NCI-H510A (cell line): ENCODE results near the gene NPM1.
"Not testable (repeated sequence)": the region's sequence is repeated elsewhere in the genome, so short reads cannot be mapped to it uniquely, and the experiment has no call there.

Source experiments
- DNase-seq: peaks from one replicate; lab custom pipeline; 2025; lab: John Stamatoyannopoulos, UW

NPM1 gene

DNA sequence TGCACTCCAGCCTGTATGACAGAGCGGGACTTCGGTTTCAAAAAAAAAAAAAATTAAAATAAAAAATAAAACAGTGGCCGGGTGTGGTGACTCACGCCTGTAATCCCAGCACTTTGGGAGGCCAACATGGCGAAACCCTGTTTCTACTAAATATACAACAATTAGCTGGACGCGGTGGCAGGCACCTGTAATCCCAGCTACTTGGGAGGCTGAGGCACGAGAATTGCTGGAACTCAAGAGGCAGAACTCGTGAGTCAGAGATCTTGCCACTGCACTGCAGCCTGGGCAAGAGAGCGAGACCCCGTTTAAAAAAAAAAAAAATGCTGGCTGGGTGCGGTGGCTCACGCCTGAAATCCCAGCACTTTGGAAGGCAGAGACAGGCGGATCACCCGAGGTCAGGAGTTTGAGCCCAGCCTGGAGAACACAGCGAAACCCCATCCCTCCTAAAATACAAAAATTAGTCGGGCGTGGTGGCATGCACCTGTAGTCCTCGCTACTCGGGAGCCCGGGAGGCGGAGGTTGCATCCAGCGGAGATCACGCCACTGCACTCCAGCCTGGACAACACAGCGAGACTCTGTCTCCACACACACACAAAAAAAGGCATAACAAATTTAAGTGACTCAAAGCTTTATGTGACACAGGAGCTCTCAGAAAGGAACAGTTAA is 1.5 kb upstream of the NPM1 start:
- no peak for DNase-seq

DNA sequence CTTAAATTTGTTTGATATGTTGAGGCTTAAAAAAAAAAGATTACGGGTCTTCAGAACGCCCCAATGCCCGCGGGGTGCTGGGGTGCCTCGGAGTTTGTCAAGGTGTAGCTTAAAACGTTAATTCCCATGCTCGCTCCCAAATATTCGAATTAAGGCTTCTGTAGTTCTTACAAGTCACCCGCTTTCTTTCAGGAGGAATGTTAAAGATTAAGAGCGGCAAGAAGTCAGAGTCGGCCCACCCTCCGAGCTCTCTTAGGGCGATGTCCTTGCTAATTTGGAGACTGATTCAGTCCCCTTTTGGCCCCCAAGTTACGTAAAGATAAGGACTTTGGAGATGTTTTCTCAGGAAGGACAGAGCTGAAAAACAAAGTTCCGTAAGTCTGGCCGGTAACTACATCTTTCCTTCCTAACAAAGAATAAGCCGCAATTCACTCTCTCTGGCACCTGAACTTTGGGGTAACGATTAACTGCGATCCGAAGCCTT is 746 bp upstream of the NPM1 start:
- DNase-seq: no peak

DNA sequence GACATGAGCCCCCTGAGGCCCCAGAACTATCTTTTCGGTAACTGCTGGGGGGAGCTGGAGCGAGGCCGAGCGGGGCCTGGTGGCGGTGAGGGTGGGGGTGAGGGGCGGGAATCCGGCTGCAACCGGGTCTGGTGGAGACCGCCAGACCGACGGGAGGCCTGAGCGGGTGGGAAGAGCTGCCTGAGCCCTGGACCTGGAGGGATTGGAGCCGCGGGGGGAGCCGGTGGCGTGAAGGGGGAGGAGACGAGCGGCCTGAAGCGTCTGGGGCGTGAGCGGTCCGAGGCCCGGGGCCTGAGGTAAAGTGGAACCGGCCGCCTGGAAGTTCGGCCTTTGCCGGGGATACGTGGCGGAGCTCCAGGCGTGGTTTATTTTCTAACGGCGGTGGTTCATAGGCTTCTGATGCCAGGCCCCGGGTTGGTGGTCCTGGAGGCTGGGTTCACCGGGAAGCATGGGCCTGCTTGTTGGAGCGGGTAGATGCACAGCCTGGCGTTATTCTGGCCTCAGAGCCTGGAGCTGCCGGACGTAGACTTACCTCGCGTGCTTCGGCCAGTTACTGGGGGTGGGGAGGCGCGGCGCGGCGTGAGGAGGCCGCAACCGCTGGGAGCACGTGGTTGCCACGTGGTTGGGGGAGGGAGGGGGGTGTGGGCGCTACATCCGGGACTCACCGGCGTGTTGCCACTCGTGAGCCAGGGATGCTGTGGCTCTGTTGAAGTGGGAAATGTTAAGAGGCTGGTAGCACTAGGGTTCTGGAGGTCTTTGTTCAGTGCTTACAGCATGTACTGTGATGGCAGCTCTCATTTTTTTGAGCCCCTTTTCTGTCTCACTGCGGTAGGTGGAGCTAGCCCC is 544 bp downstream of the NPM1 start:
- no peak for DNase-seq

DNA sequence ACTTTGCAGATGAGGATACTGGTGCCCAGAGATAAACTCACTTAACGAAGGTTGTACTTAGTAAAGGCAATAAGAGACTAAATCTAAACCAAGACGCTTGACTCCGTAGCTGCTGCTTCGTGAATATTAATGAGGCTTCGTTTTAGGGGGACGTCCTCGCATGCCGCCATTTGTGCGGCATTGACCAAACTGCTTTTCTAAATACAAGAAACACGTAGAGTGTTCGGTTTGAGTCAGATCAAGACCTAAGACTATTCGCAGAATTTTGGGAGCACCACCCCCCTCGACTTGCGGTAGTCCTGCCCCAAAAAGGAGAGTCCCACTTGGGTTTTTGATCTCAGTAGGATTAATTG is 1.1 kb downstream of the NPM1 start:
- DNase-seq: no peak

DNA sequence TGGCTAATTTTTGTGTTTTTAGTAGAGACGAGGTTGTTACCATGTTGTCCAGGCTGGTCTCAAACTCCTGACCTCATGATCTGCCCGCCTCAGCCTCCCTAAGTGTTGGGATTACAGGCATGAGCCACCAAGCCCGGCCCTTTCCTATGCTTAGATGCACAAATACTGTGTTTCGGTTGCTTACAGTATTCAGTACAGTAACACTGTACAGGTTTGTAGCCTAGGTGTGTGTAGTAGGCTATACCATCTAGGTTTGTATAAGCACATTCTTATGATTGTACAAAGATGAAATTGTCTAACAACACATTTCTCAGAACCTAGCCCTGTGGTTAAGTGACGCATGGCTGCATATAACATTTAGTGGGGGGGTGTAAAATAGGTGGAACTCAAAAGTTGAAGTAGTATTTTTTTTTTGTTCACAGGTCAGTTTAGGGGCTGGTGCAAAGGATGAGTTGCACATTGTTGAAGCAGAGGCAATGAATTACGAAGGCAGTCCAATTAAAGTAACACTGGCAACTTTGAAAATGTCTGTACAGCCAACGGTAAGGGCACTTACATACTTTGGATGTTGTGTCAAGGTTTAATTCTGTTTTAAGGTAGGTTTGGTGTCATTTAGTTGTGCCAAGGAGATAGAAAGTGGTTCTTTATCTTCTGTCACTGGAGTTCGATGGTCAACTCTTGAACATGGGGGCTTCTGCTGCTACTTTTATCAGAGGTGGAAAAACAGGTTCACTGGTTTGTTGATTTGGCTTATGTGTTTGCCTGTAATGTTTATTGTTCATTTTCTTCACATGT is 3.4 kb downstream of the NPM1 start:
- DNase-seq: no peak

DNA sequence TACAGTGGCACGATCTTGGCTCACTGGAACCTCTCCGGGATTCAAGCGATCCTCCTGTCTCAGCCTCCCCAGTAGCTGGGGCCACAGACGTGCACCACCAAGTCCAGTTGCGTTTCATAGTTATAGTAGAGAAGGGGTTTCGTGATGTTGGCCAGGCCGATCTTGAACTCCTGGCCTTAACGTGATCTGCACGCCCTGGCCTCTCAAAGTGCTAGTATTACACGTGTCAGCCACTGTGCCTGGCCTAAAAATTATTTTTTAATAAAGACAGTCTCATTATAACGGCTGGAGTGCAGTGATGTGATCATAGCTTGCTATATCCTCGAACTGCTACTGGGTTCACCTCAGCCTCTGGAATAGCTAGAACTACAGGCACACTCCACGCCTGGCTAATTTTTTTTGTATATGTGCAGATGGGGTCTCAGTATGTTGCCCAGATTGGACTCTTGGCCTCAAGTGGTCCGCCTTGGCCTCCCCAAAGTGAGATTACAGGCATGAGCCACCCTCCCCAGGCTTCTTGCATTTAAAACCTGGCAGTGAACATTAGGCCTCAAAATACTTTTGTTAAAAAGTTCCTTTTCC is 4.4 kb downstream of the NPM1 start:
- no peak for DNase-seq

DNA sequence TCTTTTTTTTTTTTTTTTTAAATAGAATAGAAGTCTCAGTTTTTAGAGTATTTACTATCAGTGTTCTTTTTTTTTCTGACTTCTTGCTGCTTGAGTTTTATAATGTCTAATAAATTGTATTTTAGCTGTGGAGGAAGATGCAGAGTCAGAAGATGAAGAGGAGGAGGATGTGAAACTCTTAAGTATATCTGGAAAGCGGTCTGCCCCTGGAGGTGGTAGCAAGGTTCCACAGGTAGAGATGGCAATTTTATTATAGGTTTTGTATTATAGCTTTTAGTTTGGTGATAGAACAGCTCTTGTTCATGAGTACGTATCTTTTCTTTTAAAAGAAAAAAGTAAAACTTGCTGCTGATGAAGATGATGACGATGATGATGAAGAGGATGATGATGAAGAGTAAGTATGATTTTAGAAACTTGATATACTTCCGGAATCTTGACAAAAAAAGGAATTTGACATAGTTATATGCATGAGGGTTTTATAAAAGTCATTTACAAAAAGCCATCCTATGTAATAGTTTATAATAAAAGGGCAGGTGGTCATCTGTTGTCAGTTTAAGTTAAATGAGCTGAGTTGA is 5.0 kb downstream of the NPM1 start:
- DNase-seq: no peak

DNA sequence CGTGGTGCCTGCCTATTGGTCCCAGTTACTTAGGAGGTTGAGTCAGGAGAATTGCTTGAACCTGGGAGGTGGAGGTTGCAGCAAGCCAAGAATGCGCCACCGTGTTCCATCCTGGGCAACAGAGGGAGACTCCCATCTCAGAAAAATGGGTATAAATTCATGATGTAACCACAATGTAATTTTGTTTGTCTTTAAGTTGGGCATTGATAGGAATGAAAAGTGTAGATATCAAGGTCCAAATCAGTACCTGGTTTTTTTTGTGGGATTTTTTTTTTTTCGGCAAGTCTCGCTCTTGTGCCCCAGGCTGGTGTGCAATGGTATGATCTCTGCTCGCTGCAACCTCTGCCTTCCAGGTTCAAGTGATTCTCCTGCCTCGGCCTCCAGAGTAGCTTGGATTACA is 7.4 kb downstream of the NPM1 start:
- no peak for DNase-seq

DNA sequence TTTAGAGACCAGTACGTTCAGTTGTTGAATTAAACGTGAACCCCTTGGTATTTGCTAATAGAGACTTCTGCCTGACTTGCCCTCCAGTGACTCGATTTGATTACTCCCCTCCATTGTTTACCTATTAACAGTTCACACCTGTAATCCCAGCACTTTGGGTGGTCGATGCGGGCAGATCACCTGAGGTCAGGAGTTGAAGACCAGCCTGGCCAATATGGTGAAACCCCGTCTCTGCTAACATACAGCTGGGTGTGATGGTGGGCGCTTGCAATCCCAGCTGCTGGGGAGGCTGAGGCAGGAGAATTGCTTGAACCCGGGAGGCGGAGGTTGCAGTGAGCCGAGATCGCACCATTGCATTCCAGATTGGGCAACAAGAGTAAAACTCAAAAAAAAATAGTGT is 8.9 kb downstream of the NPM1 start:
- DNase-seq: not testable (repeated sequence)

DNA sequence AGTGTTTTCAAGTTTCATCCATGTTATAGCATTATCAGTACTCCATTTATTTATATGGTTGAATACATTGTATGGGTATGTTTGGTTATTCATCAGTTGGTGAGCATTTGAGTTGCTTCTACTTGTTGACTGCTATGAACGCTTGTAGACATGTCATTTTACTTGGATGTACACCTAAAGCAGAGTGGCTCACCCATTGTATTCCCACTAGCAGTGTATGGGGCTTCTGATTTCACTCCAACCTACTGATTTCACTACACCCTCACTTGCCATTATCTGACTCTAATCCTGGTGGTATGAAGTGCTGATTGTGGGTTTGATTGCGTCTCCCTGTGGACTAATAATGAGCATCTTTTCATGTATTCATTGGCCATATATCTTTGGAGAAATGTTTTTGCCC is 9.5 kb downstream of the NPM1 start:
- no peak for DNase-seq

DNA sequence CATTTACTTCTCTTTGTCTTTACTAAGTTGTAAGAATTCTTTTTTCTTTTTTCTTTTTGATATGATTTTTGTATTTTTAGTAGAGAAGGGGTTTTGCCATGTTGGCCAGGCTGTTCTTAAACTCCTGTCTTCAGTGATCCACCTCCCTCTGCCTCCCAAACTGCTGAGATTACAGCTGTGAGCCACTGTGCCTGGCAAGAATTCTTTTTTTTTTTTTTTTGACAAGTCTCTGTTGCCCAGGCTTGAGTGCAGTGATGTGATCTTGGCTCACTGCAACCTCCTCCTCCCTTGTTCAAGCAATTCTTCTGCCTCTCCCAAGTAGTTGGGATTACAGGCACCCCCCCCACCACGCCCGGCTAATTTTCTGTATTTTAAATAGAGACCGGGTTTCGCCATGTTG is 9.9 kb downstream of the NPM1 start:
- no peak for DNase-seq

DNA sequence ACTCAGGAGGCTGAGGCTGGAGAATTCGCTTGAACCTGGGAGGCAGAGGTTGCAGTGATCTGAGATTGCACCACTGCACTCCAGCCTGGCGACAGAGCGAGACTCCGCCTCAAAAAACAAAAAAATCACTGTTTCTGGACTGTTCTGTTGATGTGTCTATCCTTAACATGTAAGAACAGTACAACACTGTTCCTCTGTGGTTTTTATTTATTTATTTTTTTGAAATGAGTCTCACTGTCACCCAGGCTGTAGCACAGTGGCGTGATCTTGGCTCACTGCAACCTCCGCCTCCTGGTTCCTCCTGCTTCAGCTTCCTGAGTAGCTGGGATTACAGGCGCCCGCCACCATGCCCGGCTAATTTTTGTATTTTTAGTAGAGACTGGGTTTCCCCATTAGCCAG is 11.0 kb downstream of the NPM1 start:
- not testable (repeated sequence) for DNase-seq

DNA sequence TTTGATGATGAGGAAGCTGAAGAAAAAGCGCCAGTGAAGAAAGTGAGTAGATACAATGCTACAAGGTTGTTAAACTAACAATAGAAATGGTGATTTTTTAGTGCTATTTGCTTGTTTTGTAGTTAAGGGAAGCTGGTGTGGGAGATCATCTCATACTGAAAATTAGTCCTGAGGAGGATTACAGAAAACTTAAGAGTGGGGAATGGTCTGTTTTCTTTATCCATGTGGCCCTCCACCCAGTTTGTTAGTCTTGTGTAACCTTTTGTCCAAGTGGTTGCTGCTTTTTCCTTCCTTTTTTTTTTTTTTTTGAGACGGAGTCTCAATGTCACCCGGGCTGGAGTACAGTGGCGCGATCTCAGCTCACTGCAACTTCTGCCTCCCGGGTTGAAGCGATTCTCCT is 12.5 kb downstream of the NPM1 start:
- DNase-seq: no peak

DNA sequence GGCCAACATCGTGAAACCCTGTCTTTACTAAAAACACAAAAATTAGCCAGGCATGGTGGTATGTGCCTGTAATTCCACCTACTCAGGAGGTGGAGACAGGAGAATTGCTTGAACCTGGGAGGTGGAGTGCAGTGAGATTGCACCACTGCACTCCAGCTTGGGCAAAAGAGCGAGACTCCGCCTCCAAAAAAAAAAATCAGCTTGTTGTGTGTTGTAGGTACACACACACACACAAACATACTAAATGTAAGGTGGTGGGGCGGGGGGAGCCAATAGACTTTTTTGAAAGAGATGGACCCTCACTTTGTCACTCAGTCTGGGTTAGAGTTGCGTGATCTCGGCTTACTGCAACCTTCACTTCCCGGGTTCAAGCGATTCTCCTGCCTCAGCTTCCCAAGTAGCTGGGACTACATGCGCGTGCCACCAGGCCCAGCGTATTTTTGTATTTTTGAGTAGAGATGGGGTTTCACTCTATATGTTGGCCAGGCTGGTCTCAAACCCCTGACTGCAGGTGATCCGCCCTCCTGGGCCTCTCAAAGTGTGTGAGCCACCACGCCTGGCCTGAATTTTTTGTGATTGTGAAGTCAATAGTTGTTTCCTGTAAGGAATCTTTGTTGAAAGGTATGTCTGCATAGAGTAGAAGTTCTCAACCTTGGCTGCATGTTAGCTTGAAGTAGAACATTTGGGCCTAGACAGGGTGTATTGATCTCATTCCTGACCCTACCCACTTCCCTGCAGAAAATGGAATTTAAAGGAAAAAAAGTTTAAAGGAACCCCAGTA is 13.7 kb downstream of the NPM1 start:
- no peak for DNase-seq

DNA sequence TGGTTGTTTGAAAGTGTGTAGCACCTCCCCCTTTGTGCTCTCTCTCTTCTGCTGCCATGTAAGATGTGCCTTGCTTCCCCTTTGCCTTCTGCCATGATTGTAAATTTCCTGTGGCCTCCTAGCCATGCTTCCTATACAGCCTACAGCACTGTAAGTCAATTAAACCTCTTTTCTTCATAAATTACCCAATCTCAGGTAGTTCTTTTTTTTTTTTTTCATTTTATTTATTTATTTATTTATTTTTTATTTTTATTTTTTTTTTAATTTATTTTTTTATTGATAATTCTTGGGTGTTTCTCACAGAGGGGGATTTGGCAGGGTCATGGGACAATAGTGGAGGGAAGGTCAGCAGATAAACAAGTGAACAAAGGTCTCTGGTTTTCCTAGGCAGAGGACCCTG is 15.1 kb downstream of the NPM1 start:
- not testable (repeated sequence) for DNase-seq

DNA sequence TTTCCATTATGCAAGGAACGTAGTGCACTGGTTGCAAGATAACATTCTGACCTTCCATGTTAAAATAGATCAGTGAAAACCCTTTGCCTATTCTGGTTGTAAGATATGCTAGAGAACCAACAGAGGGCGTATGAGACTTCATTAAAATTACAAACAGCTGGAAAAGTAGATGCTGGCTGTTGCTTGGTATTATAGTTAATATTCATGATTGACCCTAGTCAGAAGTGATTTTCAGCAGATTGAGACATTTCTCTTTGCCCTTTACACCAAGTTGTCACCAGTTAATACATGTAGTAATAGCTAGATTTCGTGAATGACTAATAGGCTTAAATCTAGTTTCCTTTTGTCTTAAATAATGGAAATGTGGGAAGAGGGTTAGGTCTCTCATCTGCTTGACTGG is 18.0 kb downstream of the NPM1 start:
- no peak for DNase-seq

DNA sequence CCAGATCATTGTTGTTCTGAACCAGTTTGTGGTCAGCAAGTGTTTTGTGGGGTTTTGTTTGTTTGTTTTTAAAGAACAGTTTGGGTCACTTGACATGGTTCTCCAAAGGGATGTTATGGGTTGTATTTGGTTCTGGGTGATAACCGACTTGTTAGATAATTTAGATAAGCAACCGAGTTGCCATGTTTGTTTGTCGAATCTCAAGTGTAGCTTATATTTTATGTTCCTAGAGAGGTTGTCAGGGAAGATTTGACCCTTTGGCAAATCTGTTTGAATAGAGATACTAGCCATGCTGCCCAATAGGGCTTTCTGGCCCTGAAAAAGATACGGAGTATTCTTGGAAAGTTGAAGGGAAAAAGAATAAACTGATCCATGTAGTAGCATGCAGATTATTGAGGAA is 19.6 kb downstream of the NPM1 start:
- no peak for DNase-seq

DNA sequence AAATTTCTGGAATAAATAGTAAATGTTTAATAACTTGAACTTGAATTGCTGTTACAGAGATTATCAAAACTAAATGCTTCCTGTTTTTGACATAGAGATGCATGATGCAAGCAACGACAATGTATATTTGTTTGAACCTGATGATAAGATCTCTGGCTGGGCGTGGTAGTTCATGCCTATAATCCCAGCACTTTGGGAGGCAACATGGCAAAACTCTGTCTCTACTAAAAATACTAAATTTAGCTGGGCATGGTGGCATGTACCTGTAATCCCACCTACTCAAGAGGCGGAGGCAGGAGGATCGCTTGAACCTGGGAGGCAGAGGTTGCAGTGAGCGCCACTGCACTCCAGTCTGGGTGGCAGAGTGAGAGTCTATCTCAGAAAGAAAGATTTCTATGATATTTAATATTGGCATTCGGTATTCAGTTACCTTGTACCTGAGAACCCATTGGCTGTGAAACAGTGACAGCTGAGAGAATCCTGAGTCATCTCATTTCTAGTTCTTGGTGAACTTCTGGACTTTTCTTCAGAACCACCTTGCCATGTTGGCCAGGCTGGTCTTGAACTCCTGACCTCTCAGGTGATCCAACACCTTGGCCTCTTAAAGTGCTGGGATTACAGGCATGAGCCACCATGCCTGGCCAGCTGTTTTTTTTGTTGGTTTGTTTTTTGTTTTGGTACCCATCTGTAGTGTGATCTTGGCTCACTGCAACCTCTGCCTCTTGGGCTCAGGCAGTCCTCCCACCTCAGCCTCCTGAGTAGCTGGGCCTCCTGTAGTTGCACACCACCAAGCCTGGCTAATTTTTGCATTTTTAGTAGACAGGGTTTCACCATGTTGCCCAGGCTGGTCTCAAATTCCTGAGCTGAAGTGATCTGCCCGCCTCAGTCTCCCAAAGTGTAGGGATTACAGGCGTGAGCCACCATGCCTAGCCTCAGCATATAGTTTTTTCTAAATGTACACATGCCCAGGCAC is 21.8 kb downstream of the NPM1 start:
- DNase-seq: no peak

DNA sequence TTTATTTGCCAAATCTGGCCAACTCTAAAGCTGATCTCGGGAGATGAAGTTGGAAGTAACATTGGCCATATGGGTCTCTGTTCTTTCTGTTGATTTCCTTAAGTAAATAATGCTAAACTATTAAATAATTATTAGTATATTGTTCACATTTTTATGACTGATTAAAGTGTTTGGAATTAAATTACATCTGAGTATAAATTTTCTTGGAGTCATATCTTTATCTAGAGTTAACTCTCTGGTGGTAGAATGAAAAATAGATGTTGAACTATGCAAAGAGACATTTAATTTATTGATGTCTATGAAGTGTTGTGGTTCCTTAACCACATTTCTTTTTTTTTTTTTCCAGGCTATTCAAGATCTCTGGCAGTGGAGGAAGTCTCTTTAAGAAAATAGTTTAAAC is 22.5 kb downstream of the NPM1 start:
- DNase-seq: no peak

DNA sequence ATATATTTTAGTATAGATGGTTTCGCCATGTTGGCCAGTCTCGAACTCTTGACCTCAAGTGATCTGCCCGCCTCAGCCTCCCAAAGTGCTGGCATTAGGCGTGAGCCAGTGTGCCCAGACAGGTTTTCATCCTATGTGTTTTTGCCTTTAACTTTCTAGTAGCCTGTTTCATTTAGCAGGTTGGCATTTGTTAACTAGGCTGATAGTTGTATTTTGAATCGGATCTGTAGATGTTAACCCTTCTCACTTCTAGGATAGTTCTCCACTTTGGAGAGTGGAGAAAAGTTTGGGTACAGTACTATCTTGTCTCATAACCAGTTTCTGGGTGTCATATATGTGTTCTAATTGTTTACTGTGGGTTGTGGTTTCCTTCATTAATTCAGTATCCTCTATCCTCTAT is 24.5 kb downstream of the NPM1 start:
- no peak for DNase-seq
